Posterior cingulate gyrus (tissue), 11 donors: ENCODE results near the gene COL17A1.

ENCODE experiments used
- DNase-seq, 10 donors: peaks; one replicate each; pipeline versions ENCODE4 v3.0.0 to v3.0.0-alpha.2; 2020 to 2021; ENCODE audit warnings: mixed read lengths in 3 of 10
- intact Hi-C: fragments of 100-400 bp; cut with DNase I; formaldehyde crosslinking; loops from one replicate; pipeline ENCODE4 v1.15.1; 2023

Gene COL17A1

DNA sequence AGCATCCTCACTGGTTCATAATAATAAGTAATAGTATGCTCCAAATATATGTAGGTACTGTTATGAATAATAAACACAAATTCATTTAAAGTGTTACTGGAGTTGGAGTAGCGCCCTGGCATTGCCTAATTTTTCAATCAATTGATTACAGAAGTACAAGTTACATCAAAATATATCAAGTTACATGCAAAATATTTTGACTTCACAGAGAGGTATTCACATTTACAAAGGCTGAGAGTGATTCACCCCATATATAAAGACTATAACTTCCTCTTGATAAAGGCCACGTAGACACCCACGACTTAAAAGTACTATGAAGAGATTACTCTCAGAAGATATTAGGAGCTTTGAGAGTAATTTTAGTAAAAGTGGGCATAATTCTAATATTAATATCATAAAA lies 13.6 kb upstream of the COL17A1 start:
- no peak for DNase-seq
- intact Hi-C loops = no loop called here

DNA sequence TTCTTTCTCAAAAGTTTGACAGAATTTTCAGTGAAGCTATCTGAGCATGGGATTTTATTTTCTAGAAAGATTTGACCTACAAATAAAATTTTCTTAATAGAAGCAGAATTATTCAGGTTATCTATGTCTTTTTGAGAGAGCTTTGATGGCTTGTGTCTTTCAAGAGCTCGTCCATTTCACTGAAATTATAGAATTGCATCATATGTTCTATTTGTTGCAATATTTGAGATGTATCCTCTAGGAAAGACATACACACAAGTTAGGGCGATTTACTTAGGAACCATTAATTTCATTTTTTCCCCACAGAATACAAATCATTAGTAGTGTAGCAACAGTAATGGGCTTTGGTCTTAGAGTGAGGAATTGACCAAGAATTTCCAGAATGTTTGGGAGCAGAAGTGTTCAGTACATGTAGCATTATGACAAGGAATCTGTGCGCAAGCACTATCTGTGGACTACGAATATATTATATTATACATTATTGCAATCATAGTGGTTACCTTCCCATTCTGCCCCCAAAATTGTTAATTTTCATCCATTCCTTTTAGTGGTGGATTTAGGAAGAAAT lies 12.8 kb upstream of the COL17A1 start:
- intact Hi-C loops = no loop called here
- no peak for DNase-seq

DNA sequence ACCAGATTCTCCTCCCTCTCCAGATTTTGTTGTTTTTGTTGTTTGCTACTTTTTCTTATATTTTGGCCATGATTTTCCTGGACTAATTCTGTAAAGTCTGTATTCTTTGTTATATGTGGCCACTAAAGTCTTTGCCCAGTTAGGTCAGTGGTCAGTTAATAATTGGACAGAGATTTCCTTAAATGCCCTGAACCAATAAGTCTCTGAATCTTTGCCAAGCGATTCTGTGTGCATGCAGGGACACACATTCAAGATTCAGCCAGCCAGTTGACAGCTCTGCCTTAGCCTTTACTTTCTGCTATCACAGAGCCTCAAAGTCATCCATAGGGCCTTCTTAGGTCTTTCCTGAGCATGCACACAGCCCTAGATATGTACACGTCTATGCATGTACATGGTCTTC lies 11.0 kb upstream of the COL17A1 start:
- intact Hi-C loops = no loop called here
- DNase-seq = no peak

DNA sequence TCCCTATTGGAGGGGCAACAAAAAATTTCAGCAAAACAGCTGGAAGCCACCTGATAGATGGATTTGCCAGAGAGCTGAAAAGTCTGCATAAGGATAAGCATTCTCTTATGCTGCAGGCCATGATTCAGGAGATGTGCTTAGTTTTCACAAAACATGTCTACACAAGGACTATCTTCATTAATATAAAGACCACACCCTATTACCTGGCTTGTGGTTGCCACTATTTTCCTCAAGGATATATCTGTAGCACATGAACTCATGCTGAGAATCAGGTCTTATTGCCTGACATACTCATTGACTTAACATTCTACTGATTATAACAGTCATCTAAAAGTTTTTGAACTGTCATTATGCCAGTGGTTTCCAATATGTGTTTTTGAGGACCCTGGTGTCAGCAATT lies 7.1 kb upstream of the COL17A1 start:
- DNase-seq = no peak
- intact Hi-C loops = no loop called here

DNA sequence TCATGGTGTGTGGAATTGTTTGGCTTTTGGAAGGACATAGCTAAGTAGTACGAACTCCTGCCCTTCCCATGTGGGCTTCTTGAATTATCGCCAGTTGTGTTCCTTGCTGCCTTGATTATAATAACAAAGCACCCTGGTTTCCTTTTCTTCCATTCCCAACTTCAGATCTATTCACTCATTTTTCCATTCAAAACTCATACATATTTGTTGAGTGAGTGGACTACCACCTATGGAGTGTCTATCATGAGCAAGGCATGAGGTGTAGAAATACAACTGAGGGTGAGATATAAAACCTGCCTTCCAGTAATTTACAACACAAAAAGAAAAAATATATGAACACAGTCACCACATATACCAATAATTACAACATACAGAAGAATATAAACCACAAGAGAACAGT lies 4.9 kb upstream of the COL17A1 start:
- DNase-seq = no peak
- intact Hi-C loops = no loop called here

DNA sequence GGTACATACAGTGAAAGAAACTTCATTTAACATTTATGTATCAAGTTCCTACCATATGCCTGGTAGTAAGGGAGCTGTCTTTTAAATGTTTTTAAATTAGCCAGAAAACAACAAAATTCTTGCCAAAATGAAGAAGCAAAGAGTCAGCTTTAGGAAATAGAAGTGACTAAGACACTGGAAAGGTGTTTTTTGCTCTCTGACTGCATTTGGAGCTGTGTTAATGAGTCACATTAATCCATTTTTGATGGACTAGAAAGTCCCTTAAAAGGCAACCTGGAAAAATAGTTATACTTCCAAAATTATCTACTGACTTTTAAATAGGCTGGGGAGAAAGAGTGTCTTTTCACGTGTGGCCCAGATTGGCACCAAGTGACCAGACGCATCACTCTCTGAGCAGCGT lies 3.9 kb upstream of the COL17A1 start:
- intact Hi-C loops = no loop called here
- DNase-seq = no peak

DNA sequence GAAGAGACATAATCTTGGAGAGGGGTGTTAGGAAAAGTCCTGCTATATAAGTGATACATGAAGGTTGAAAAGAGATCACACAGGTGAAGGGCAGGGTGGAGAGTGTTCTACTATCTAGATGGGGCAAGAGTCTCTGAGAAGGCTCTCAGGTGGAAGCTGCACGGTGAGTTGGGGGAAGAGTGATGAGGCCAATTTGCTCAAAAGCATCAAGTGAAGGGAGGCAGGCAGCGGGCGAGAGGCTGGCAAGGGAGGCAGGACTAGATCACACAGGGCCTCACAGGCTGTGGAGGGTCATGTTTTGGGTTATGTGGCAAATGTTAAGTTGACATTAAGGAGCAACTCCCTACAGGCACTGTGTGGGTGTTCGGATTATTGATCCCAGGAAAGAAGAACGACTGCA lies 2.6 kb upstream of the COL17A1 start:
- DNase-seq = peak in 1 of 10 donors; percentile 69
- intact Hi-C loops = no loop called here

DNA sequence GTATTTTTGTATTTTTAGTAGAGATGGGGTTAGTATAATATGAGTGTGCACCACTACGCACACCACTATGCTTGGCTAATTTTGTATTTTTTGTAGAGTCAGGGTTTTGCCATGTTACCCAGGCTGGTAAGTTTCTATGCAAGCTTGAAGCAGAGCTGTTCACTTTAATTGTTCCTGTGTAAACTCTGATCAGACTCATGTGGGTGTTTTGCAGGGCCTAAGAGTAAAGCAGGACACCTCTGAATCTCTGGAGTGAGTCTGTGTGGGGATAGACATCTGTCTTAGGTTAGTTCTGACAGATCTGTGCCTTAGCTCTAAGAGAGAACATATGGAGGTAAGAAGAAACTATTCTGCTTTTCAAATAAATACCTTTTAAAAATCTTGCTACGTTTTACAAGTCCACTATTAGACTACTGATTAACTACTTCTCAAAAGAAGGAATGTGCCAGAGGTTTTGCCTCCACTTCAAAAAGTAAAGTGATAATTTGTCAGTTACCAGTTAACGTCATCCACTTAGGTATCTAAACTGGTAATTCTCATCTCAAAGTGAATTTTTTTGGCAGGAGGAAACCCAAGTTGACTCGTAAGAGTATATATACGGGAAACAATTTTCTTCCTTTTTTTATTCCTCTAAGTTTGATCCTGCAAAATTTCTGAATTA lies 1.1 kb downstream of the COL17A1 start:
- DNase-seq = no peak
- intact Hi-C loops = no loop called here

DNA sequence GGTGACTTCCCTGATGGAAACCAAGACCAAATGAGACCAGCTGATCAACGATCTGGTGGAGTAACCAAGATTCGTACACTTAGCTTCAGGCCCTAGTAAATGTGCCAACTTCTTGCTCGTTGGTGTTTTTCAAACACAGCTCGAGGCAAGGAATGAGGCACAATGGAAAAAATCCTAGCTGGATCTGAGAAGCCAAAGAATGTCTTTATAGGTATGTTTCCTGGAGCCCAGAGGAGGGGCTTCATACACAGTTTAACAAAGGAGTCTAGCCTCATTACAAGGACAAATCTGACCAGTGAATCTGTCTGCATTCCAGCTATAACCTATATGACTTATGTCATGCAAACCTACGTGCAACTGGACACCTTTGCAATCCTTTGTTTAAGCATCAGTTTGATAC lies 3.7 kb downstream of the COL17A1 start:
- no peak for DNase-seq
- intact Hi-C loops = no loop called here

DNA sequence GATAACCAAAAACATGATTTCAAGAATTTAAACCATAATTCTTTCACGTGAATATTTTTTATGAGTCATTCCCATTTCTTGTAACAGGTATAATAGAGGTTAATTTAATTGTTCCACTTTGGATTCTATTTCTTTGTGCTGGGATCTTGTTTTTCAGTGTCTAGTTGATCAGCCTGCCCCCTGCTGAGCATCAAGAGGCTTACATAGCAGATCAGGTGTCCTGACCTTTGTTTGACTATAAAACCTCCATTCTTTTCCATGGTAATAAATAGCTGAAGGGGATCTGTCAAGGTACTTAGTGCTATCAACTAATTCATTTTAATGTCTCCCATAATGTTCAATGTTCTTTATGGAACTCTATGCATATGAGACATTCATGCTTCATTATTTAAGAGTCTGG lies 4.9 kb downstream of the COL17A1 start:
- DNase-seq = no peak
- intact Hi-C loops = no loop called here

DNA sequence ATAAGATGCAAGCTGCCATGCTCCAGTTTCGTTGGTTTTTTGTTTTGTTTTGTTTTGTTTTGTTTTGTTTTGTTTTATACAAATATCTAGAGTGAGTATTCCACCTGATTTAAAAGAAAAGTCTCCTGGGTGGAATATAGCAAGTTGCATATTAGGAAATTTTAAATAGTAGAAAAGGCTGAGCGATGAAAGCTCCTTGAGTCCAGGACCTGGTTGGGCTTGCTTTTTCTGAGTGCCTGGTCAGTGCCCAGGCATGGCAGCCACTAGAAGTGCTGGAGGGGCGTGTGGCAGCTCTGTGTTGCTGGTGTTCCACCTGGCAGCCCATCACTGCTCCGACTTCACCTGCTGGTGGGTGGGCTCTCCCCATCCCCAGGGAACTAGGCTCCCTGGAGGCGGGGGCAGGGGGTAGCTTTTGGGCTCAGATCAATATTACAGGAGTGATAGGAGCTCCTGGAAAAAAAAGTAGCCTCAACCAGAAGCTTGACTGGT lies 8.0 kb downstream of the COL17A1 start:
- intact Hi-C loops = loop anchor here (2.0 kb wide), 1 partner anchor 43 kb away; no protein-coding TSS in a partner anchor
- DNase-seq = peak in 1 of 10 donors; percentile 72

DNA sequence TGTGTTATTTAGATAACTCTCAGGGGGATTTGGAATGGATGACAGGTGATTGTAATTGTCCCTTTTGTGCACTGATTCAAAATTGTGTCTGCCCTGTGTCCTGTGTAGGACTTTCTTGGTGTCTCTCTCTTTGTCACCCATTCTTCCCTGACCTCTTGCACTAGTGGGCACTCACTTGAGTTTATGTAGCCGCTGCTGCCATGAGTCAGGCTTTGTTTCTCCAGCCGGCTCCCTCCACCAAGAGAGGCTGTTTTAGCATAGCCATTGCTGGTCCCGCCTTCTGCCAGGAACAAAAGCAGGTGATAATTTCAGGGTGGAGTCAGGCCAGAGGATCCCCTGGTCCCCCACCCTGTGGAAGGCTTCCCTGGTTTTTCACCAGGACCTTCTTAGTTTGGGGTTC lies 8.4 kb downstream of the COL17A1 start:
- intact Hi-C loops = loop anchor here (2.0 kb wide), 1 partner anchor 44 kb away; no protein-coding TSS in a partner anchor

DNA sequence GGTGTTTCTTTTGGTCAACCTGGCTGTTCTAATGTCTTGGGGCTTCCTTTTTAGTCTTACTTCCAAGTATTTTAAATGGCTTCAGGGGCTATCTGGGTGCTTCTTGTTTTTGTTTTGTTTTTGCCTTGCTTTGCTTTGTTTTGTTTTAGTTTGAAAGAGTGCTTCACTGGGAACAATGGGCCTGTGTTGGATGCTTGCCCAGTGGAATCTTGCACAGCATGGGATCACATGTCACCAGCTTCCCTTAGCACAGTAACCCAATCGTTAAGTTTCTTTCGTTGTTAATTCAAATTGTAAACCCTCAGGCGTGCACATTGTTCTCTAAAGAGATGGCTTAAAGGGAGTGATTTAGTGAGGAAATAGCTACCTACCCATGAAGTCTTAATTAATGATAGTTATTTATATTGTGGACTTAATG lies 8.9 kb downstream of the COL17A1 start:
- intact Hi-C loops = loop anchor here (2.0 kb wide), 1 partner anchor 44 kb away; no protein-coding TSS in a partner anchor
- DNase-seq = peak in 7 of 10 donors; percentile 24 to 89 (median 47)

More for the DNA sequence above, 8.4 kb downstream of the COL17A1 start:
- no peak for DNase-seq

DNA sequence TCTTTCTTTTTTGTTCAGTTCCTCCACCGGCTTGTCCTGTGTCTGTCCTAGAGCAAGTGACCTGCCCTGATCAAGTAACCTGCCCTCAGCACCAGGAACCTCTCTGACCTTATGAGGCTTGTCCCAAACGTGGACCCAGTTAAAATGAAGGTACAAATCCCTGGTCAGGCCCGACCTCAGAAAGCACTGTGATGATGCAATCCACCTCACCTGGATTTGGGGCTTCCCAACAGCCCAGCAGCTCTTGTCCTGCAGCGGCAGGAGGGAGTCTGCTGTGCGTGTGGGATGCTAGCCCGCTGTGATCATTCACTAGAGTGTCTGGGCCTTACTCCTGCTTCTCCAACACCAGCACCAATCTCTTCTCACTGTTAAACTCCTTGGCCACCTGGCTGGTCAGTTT lies 11.2 kb downstream of the COL17A1 start:
- intact Hi-C loops = no loop called here
- no peak for DNase-seq

DNA sequence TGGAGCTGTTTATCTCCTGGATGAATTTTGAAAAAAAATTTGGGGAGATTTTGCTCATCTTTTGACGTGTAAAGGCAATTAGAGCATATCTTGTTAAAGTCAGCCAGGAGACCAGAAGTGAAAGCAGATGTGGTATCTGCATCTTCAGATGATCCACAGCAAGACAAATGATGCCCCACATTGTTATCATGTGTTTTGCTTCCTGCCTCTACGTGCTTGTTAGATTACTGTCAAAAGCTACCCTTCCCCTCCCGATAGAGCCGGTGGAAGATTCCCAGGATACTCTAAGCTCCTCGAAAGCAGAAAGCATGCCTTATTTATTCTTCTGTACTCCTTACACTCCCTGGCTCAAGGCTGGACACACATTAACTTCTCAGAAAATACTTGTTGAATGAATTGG lies 12.9 kb downstream of the COL17A1 start:
- no peak for DNase-seq
- intact Hi-C loops = no loop called here

DNA sequence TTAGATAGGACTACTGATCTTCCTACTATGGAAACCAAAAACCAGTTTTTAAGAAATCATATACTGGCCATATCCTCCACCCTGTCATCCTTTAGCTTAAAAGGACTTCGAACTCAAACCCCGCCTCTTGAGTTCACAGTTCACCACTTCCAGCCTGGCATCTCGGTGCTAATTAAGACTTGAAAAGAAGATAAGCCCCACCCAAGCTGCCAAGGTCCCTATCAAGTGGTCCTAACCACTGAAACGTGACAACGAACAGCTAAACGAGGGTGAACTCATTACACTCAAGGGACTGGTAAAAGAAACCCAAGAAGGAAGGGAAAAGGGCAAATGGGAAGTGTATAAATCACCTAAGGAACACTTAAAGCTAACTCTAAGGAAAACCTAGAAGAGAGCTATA lies 16.1 kb downstream of the COL17A1 start:
- no peak for DNase-seq

DNA sequence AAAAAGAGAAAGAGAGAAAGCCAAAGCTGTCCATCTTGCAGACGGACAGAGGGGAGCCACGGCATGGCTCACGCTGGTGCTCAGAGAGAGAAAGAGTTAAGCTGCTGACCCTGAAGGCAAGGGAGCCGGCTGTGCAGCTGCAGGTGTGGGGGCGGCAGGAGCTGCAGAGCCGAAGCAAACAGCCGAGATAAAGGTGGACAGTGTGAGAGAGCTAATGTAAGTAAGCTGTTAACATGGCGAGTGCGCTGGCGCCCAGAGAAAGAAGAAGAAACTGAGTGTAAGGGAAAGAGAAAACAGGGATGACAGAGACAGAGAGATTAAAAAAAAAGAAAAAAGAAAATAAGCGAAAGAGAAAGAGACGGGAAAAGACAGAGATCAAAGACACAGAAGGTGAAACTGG lies 18.2 kb downstream of the COL17A1 start:
- DNase-seq = no peak
- intact Hi-C loops = no loop called here

More for the DNA sequence above, 16.1 kb downstream of the COL17A1 start:
- intact Hi-C loops = no loop called here

DNA sequence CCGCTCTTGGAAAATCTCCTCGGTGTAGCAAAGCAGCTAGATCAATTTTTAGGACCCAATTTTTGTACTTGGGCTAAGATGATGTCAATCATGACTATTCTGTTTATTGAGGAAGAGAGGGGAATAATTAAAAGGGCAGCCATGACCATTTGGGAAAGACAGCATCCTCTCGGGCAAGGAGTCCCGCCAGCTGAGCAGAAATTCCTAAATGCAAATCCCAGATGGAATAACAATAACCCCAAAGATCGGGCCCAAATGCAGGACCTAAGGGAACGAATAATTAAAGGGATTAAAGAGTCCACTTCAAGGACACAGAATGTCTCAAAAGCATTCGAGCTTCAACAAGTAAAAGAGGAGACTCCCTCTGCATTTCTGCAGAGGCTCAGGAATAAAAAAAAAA lies 18.7 kb downstream of the COL17A1 start:
- DNase-seq = no peak
- intact Hi-C loops = no loop called here

DNA sequence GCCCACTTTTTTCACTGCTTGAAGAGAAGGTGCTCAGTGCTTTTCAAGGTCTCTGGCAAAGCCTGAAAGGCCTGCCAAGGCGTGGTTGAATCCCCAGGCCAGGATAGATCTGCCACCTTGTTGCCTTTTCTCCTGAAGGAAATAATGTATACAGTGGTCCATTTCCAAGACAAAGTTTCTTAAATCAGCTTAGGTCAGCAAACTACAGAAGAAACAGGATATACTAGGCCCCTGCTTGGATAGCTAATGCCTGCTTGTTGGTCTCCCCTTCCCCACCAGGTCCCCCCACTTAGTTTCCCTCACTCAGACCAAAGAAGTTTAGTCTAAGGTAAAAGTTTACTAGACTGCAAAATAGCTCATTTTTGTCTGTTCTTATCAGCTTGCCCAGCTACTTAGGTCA lies 19.9 kb downstream of the COL17A1 start:
- intact Hi-C loops = no loop called here
- DNase-seq = no peak

DNA sequence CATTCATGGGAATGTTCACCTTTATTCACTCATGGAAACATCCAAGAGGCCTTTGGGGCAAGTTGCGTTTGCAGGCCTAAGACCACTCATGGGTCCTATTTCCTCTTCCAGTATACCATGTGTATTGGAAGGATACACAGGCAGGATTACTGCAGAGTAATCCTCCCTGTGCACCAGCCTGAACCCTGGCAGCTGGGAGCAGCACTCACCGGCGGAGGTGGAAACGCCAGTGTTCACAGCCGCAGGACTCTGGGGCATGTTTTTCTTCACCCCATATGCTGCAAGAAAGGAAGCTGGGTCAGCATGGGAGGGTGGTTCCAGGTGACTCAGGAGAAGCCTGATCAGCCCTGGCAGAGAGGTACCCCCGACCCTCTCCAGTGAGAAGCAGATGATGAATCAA lies 24.5 kb downstream of the COL17A1 start:
- intact Hi-C loops = no loop called here

DNA sequence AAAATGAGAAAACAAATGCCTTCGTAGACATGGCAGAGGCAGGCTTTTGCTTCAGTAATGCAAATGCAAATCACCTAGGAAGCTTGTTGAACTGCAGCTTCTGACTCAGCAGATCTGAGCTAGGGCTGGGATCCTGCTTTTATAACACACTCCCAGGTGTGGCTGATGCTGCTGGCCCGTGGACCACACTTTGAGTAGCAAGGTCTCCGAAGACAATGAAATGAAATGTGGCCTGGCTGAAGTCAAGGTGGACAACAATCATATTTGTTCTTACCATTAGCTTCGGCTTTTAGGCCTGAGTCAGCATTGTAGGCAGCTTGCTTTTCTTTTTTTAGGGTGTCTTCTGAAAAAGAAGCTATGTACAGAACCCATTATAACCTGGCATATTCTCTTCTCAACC lies 26.3 kb downstream of the COL17A1 start:
- intact Hi-C loops = no loop called here
- DNase-seq = no peak

More for the DNA sequence above, 24.5 kb downstream of the COL17A1 start:
- no peak for DNase-seq

DNA sequence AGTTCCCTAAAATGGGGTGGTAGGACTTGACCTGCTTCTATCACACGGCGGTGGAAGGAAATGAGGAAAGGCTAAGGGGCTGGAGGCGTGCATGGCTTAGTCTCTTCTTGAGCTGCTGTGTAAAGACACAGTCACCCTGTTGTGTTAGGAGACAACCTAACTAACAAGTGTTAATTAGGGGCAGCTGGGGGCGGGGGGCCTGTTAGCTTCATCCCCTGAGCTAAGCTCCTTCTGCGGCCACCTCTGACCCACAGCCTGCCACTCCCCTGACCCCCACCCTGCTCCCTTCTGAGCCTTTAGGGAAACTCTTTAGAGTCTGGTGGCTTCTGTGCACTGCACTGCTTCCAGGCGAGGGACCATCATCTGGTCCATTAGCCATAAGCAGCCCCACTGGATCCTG lies 28.0 kb downstream of the COL17A1 start:
- intact Hi-C loops = no loop called here
- DNase-seq = no peak
